Neural cell (in vitro differentiated cells): ENCODE results near the gene SLC27A4. TPM values are rescaled to one million over a fixed set of nuclear protein-coding genes. Genes with fewer than 3 reads are reported as not detected.

Experiments
- H2AFZ ChIP-seq: fragments of 200-600, 300-800 bp; sonication (generic), shearing (Covaris generic); 2 replicates; pipeline ENCODE4 v1.6.0; 2014; ENCODE audit warnings: low read depth, mild to moderate bottlenecking, antibody characterized with exemption, low read length, moderate library complexity
- H3F3A ChIP-seq: fragments of 200-600 bp; shearing (Covaris generic); 2 replicates; pipeline ENCODE4 v1.6.1; 2016; ENCODE audit warnings: mild to moderate bottlenecking, moderate library complexity, mixed read lengths, antibody characterized with exemption, low read length; ENCODE audit not compliant: insufficient read depth, poor library complexity, severe bottlenecking
- H3K27ac ChIP-seq: fragments of 200-600, 300-800 bp; sonication (generic), shearing (Covaris generic); 2 replicates; pipeline ENCODE4 v1.5.1; 2014; ENCODE audit warnings: mild to moderate bottlenecking, low read length, moderate library complexity
- H3K27me3 ChIP-seq: fragments of 300-800, 200-600 bp; sonication (generic), shearing (Covaris generic); 2 replicates; pipeline ENCODE4 v1.6.0; 2014; ENCODE audit warnings: mild to moderate bottlenecking, low read depth, low read length, moderate library complexity; ENCODE audit not compliant: insufficient read depth
- H3K36me3 ChIP-seq: fragments of 300-800, 200-600 bp; sonication (generic), shearing (Covaris generic); 2 replicates; pipeline ENCODE4 v1.5.1; 2014; ENCODE audit warnings: mild to moderate bottlenecking, antibody characterized with exemption, low read length, moderate library complexity; ENCODE audit not compliant: insufficient read depth
- H3K4me2 ChIP-seq: fragments of 300-800, 200-600 bp; sonication (generic), shearing (Covaris generic); 2 replicates; pipeline ENCODE4 v1.6.0; 2014; ENCODE audit warnings: mild to moderate bottlenecking, low read length
- H3K4me3 ChIP-seq: fragments of 300-800, 200-600 bp; sonication (generic), shearing (Covaris generic); 2 replicates; pipeline ENCODE4 v1.5.1; 2014; ENCODE audit warnings: mild to moderate bottlenecking, low read length, moderate library complexity
- H3K79me2 ChIP-seq: fragments of 200-600 bp; shearing (Covaris generic); replicated peaks from 2 replicates; pipeline ENCODE4 v1.6.0; 2014; ENCODE audit warnings: mild to moderate bottlenecking, low read length, moderate library complexity; ENCODE audit not compliant: insufficient read depth
- H3K9ac ChIP-seq: fragments of 300-800, 200-600 bp; sonication (generic), shearing (Covaris generic); 2 replicates; pipeline ENCODE4 v1.6.1; 2016; ENCODE audit warnings: mild to moderate bottlenecking, low read length, mixed read lengths
- H3K9me2 ChIP-seq: fragments of 200-600 bp; shearing (Covaris generic); 2 replicates; pipeline ENCODE4 v1.6.1; 2016; ENCODE audit warnings: mild to moderate bottlenecking, low read length, mixed read lengths; ENCODE audit not compliant: insufficient read depth
- H3K9me3 ChIP-seq: fragments of 200-600, 300-800 bp; sonication (generic), shearing (Covaris generic); 2 replicates; pipeline ENCODE4 v1.6.1; 2016; ENCODE audit warnings: mild to moderate bottlenecking, mixed run types, low read length, moderate library complexity, mixed read lengths
- H4K20me1 ChIP-seq: fragments of 200-600 bp; shearing (Covaris generic); 2 replicates; pipeline ENCODE4 v1.6.1; 2016; ENCODE audit warnings: mild to moderate bottlenecking, mixed run types; ENCODE audit not compliant: insufficient read depth
- EP300 ChIP-seq: fragments of 450-650 bp; conservative IDR thresholded peaks from 2 replicates; pipeline ENCODE4 v1.6.1; 2014; ENCODE audit warnings: antibody characterized with exemption, mild to moderate bottlenecking, moderate library complexity; ENCODE audit not compliant: poor library complexity, severe bottlenecking
- EZH2 ChIP-seq: fragments of 200-600, 300-800 bp; shearing (Covaris generic), sonication (generic); IDR thresholded peaks from 2 replicates; pipeline ENCODE4 v1.6.1; 2014; ENCODE audit warnings: antibody characterized with exemption, low read length, borderline replicate concordance, mild to moderate bottlenecking; ENCODE audit not compliant: insufficient read depth, poor library complexity, severe bottlenecking
- MXI1 ChIP-seq: fragments of 450-650 bp; conservative IDR thresholded peaks from 2 replicates; pipeline ENCODE4 v1.6.1; 2014; ENCODE audit warnings: antibody characterized with exemption, mild to moderate bottlenecking; ENCODE audit not compliant: poor library complexity, severe bottlenecking
- POLR2AphosphoS5 ChIP-seq: IDR thresholded peaks from 2 replicates; pipeline ENCODE4 v1.6.1; 2012
- RAD21 ChIP-seq: fragments of 450-650 bp; conservative IDR thresholded peaks from 2 replicates; pipeline ENCODE4 v1.6.1; 2014; ENCODE audit warnings: antibody characterized with exemption, mild to moderate bottlenecking, moderate library complexity
- SMC3 ChIP-seq: fragments of 450-650 bp; conservative IDR thresholded peaks from 2 replicates; pipeline ENCODE4 v1.6.1; 2014; ENCODE audit warnings: antibody characterized with exemption, mild to moderate bottlenecking, moderate library complexity; ENCODE audit not compliant: poor library complexity
- TAF1 ChIP-seq: IDR thresholded peaks from 2 replicates; pipeline ENCODE4 v1.6.1; 2012; ENCODE audit warnings: low read depth
- polyA plus RNA-seq: library from polyadenylated mRNA; depleted of rRNA; stranded (reverse); fragments of >200 nt; gene quantifications from 2 replicates; pipeline ENCODE4 v1.2.3, GENCODE V29; 2014
- TF ChIP-seq, protein P1 (sequence below): fragments of 450-650 bp; IDR thresholded peaks from 2 replicates; pipeline ENCODE4 v1.5.1; 2014; ENCODE audit warnings: antibody characterized with exemption, mild to moderate bottlenecking, moderate library complexity; ENCODE audit not compliant: poor library complexity, severe bottlenecking
- TF ChIP-seq, protein P2 (sequence below): IDR thresholded peaks from 2 replicates; pipeline ENCODE4 v1.6.1; 2012; ENCODE audit warnings: borderline replicate concordance

SLC27A4 gene
- polyA plus RNA-seq, 1 donor from 2014 or later, result 31.6 TPM

- no peak overlapping the region for H2AFZ ChIP-seq
- H3K9me3 ChIP-seq, result no peaks in the 10 kb centered on the region
- H3K79me2 ChIP-seq, result peaks cover 13% of the 10 kb centered on the region
- no peaks in the 10 kb centered on the region for H3K27me3 ChIP-seq
- H3K9me2 ChIP-seq, result no peaks in the 10 kb centered on the region
- no peaks in the 10 kb centered on the region for H3F3A ChIP-seq
- H3K4me2 ChIP-seq, result no peak overlapping the region
- H3K27ac ChIP-seq, result no peak overlapping the region
- H3K4me3 ChIP-seq, result peak overlapping the region; percentile 79
- no peak for TF ChIP-seq EP300
- TF ChIP-seq, protein P1, sequence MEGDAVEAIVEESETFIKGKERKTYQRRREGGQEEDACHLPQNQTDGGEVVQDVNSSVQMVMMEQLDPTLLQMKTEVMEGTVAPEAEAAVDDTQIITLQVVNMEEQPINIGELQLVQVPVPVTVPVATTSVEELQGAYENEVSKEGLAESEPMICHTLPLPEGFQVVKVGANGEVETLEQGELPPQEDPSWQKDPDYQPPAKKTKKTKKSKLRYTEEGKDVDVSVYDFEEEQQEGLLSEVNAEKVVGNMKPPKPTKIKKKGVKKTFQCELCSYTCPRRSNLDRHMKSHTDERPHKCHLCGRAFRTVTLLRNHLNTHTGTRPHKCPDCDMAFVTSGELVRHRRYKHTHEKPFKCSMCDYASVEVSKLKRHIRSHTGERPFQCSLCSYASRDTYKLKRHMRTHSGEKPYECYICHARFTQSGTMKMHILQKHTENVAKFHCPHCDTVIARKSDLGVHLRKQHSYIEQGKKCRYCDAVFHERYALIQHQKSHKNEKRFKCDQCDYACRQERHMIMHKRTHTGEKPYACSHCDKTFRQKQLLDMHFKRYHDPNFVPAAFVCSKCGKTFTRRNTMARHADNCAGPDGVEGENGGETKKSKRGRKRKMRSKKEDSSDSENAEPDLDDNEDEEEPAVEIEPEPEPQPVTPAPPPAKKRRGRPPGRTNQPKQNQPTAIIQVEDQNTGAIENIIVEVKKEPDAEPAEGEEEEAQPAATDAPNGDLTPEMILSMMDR, result no peak
- no peak for TF ChIP-seq SMC3
- no peak for TF ChIP-seq EZH2
- TF ChIP-seq MXI1, result no peak
- TF ChIP-seq RAD21, result no peak
- TF ChIP-seq TAF1, result no peak
- TF ChIP-seq POLR2AphosphoS5, result no peak
- TF ChIP-seq, protein P2, sequence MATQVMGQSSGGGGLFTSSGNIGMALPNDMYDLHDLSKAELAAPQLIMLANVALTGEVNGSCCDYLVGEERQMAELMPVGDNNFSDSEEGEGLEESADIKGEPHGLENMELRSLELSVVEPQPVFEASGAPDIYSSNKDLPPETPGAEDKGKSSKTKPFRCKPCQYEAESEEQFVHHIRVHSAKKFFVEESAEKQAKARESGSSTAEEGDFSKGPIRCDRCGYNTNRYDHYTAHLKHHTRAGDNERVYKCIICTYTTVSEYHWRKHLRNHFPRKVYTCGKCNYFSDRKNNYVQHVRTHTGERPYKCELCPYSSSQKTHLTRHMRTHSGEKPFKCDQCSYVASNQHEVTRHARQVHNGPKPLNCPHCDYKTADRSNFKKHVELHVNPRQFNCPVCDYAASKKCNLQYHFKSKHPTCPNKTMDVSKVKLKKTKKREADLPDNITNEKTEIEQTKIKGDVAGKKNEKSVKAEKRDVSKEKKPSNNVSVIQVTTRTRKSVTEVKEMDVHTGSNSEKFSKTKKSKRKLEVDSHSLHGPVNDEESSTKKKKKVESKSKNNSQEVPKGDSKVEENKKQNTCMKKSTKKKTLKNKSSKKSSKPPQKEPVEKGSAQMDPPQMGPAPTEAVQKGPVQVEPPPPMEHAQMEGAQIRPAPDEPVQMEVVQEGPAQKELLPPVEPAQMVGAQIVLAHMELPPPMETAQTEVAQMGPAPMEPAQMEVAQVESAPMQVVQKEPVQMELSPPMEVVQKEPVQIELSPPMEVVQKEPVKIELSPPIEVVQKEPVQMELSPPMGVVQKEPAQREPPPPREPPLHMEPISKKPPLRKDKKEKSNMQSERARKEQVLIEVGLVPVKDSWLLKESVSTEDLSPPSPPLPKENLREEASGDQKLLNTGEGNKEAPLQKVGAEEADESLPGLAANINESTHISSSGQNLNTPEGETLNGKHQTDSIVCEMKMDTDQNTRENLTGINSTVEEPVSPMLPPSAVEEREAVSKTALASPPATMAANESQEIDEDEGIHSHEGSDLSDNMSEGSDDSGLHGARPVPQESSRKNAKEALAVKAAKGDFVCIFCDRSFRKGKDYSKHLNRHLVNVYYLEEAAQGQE, result no peak
- H3K9ac ChIP-seq, result no peak overlapping the region
- no peaks in the 10 kb centered on the region for H3K36me3 ChIP-seq
- no peaks in the 10 kb centered on the region for H4K20me1 ChIP-seq
These were observed 32.5 kb downstream of the SLC27A4 start for GRCh38 chr9:128372784-128373183.

DNA sequence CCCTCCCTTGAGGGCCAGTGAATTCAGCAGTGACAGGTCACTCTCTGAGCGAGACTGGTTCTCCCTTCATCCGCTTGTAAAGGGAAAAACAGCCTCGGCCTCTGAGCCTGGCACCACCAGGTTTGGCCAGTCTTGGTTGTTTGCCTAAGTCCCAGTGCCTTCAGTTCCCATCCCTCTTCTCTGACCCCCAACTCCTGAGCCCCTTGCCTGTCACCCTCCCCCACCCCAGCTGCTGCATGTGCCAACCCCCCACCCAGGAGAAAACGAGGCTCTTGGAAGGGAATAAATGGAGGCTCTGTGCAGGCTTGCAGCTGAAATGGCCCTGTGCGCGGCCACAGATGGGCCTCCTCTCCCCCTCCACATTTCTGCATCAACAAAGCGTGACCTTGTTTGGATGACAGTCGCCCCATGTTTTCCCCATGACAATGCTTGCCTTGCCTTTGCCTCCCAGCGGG is 33.9 kb downstream of the SLC27A4 start:
- Histone ChIP-seq H2AFZ (no peak overlapping the region), H3K27ac (no peak overlapping the region), H3K9me2 (no peaks in the 10 kb centered on the region), H3F3A (no peaks in the 10 kb centered on the region), H3K79me2 (peaks cover 13% of the 10 kb centered on the region), H3K9ac (no peak overlapping the region), H4K20me1 (no peaks in the 10 kb centered on the region), H3K27me3 (no peaks in the 10 kb centered on the region), H3K4me2 (no peak overlapping the region), H3K36me3 (no peaks in the 10 kb centered on the region), H3K4me3 (no peak overlapping the region), H3K9me3 (no peaks in the 10 kb centered on the region)
- no peak for TF ChIP-seq TAF1
- no peak for TF ChIP-seq POLR2AphosphoS5
- TF ChIP-seq, protein P2, result no peak
- TF ChIP-seq EZH2, result no peak
- no peak for TF ChIP-seq SMC3
- TF ChIP-seq, protein P1, result no peak
- TF ChIP-seq EP300, result no peak
- TF ChIP-seq MXI1, result no peak
- TF ChIP-seq RAD21, result no peak
